Peyer's patch (tissue), 4 donors: ENCODE measurements around the gene SPATS2.

Source experiments
- CTCF ChIP-seq, 6 experiments: fragments of 450-650 bp in 4 of 6; fragments of 200-600 bp in 2 of 6; sonication (generic) in 1 of 6; IDR thresholded peaks; one replicate each; pipeline ENCODE4 v1.5.1; 2017 to 2019; ENCODE audit warnings: antibody characterized with exemption in 6 of 6, mild to moderate bottlenecking in 3 of 6, moderate library complexity in 1 of 6
- POLR2A ChIP-seq, 2 donors: fragments of 450-650 bp; IDR thresholded peaks; one replicate each; pipeline ENCODE4 v1.5.1; 2017; ENCODE audit warnings: antibody characterized with exemption in 2 of 2, mild to moderate bottlenecking in 2 of 2, moderate library complexity in 2 of 2

GRCh38 chr12:49502590-49502989 lies 135.3 kb downstream of the SPATS2 start:
- no peak for TF ChIP-seq CTCF (IDR thresholded peaks at IDR 0.05)
- no peak for TF ChIP-seq POLR2A (IDR thresholded peaks at IDR 0.05)
